SK-N-SH treated with all-trans-retinoic acid at 6 μM for 48 hours (cell line): ENCODE results near the gene TSC22D1.
"Not testable (repeated sequence)": the region's sequence is repeated elsewhere in the genome, so short reads cannot be mapped to it uniquely, and the experiment has no call there.

Experiments
- ATAC-seq: fragments of 200-7000 bp; cut with Tn5 transposase; 3 replicates; pipeline ENCODE4 v1.9.1; 2020; ENCODE audit warnings: mild to moderate bottlenecking, moderate library complexity
- ARNTL ChIP-seq: fragments of 450-650 bp; formaldehyde crosslinking; IDR thresholded peaks from 2 replicates; pipeline ENCODE4 v1.5.0; 2020; ENCODE audit warnings: low read depth, mild to moderate bottlenecking, moderate library complexity, borderline replicate concordance
- BACH2 ChIP-seq: fragments of 250-450 bp; sonication (Bioruptor Pico); IDR thresholded peaks from 2 replicates; pipeline ENCODE4 v1.9.0; 2021; ENCODE audit warnings: mild to moderate bottlenecking, borderline replicate concordance
- CREB5 ChIP-seq: fragments of 250-450 bp; sonication (Bioruptor Pico); IDR thresholded peaks from 2 replicates; pipeline ENCODE4 v1.5.1; 2020; ENCODE audit warnings: low read depth, mild to moderate bottlenecking, moderate library complexity
- CSRNP3 ChIP-seq: fragments of 250-450 bp; sonication (Bioruptor Pico); IDR thresholded peaks from 2 replicates; pipeline ENCODE4 v1.5.1; 2021; ENCODE audit warnings: mild to moderate bottlenecking, moderate library complexity
- ESRRG ChIP-seq: fragments of 250-450 bp; sonication (Bioruptor Pico); IDR thresholded peaks from 2 replicates; pipeline ENCODE4 v1.6.1; 2021; ENCODE audit warnings: mild to moderate bottlenecking
- GLIS3 ChIP-seq: fragments of 250-450 bp; sonication (Bioruptor Pico); IDR thresholded peaks from 2 replicates; pipeline ENCODE4 v1.5.0; 2020; ENCODE audit warnings: mild to moderate bottlenecking, moderate library complexity
- ISL1 ChIP-seq: fragments of 250-450 bp; sonication (Bioruptor Pico); IDR thresholded peaks from 2 replicates; pipeline ENCODE4 v2.1.2; 2022; ENCODE audit warnings: mild to moderate bottlenecking, moderate library complexity
- OSR1 ChIP-seq: fragments of 250-450 bp; sonication (Bioruptor Pico); IDR thresholded peaks from 2 replicates; pipeline ENCODE4 v1.8.0; 2022; ENCODE audit warnings: moderate library complexity, mild to moderate bottlenecking, inconsistent platforms
- PATZ1 ChIP-seq: fragments of 250-450 bp; sonication (Bioruptor Pico); IDR thresholded peaks from 2 replicates; pipeline ENCODE4 v1.8.0; 2020; ENCODE audit warnings: mild to moderate bottlenecking, moderate library complexity, borderline replicate concordance
- PPARA ChIP-seq: fragments of 250-450 bp; sonication (Bioruptor Pico); IDR thresholded peaks from 2 replicates; pipeline ENCODE4 v1.5.0; 2020; ENCODE audit warnings: mild to moderate bottlenecking, borderline replicate concordance
- RARB ChIP-seq: fragments of 250-450 bp; sonication (Bioruptor Pico); IDR thresholded peaks from 2 replicates; pipeline ENCODE4 v1.8.0; 2021; ENCODE audit warnings: mild to moderate bottlenecking, moderate library complexity
- SNAI2 ChIP-seq: fragments of 250-450 bp; sonication (Bioruptor Pico); IDR thresholded peaks from 2 replicates; pipeline ENCODE4 v1.5.0; 2020; ENCODE audit warnings: mild to moderate bottlenecking, moderate library complexity
- TCF4 ChIP-seq: fragments of 250-450 bp; sonication (Bioruptor Pico); IDR thresholded peaks from 2 replicates; pipeline ENCODE4 v1.8.0; 2021; ENCODE audit warnings: mild to moderate bottlenecking, moderate library complexity, borderline replicate concordance
- TOX ChIP-seq: fragments of 250-450 bp; sonication (Bioruptor Pico); IDR thresholded peaks from 2 replicates; pipeline ENCODE4 v1.8.0; 2021; ENCODE audit warnings: mild to moderate bottlenecking, moderate library complexity, borderline replicate concordance
- TSHZ2 ChIP-seq: fragments of 250-450 bp; sonication (Bioruptor Pico); IDR thresholded peaks from 2 replicates; pipeline ENCODE4 v1.5.0; 2020; ENCODE audit warnings: mild to moderate bottlenecking, moderate library complexity
- ZC3H10 ChIP-seq: fragments of 250-450 bp; sonication (Bioruptor Pico); IDR thresholded peaks from 2 replicates; pipeline ENCODE4 v1.5.1; 2021; ENCODE audit warnings: mild to moderate bottlenecking, moderate library complexity
- ZFP3 ChIP-seq: fragments of 250-450 bp; sonication (Bioruptor Pico); IDR thresholded peaks from 2 replicates; pipeline ENCODE4 v1.5.0; 2020; ENCODE audit warnings: mild to moderate bottlenecking, moderate library complexity
- ZNF565 ChIP-seq: fragments of 450-650 bp; formaldehyde crosslinking; conservative IDR thresholded peaks from 2 replicates; pipeline ENCODE4 v1.5.0; 2020; ENCODE audit warnings: low read depth, mild to moderate bottlenecking, moderate library complexity
- ZNF70 ChIP-seq: fragments of 450-650 bp; formaldehyde crosslinking; IDR thresholded peaks from 2 replicates; pipeline ENCODE4 v1.5.0; 2020; ENCODE audit warnings: mild to moderate bottlenecking, moderate library complexity
- ZNF8 ChIP-seq: fragments of 450-650 bp; formaldehyde crosslinking; IDR thresholded peaks from 2 replicates; pipeline ENCODE4 v1.5.0; 2020; ENCODE audit warnings: mild to moderate bottlenecking, moderate library complexity
- TF ChIP-seq, protein P1 (sequence below): fragments of 250-450 bp; sonication (Bioruptor Pico); IDR thresholded peaks from 2 replicates; pipeline ENCODE4 v1.8.0; 2021; ENCODE audit warnings: low read depth, mild to moderate bottlenecking, moderate library complexity, borderline replicate concordance

Gene TSC22D1

DNA sequence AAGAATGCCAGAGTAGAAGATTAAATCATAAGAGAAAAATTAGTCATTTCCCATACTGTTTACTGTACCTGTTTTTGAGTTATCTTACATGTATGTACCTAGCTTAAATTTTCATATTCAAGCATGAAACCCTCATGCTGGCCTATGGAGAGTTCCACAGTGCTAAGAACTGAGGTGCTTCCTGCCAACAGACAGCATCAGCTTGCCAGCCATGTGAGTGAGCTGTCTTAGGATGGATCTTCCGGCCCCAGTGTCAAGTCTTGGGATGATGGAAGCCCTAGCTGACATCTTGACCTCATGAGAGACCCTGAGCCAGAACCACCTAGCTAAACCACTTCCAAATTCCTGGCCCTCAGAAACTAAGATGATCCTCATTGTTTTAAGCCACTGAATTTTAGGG, 112.4 kb downstream of the TSC22D1 start (continued):
- TF ChIP-seq ZNF8 (CRISPR knock-in tag) = no peak
- no peak for TF ChIP-seq BACH2 (CRISPR knock-in tag)
- TF ChIP-seq GLIS3 (CRISPR knock-in tag) = no peak
- TF ChIP-seq ZFP3 (CRISPR knock-in tag) = no peak
- TF ChIP-seq, protein P1, sequence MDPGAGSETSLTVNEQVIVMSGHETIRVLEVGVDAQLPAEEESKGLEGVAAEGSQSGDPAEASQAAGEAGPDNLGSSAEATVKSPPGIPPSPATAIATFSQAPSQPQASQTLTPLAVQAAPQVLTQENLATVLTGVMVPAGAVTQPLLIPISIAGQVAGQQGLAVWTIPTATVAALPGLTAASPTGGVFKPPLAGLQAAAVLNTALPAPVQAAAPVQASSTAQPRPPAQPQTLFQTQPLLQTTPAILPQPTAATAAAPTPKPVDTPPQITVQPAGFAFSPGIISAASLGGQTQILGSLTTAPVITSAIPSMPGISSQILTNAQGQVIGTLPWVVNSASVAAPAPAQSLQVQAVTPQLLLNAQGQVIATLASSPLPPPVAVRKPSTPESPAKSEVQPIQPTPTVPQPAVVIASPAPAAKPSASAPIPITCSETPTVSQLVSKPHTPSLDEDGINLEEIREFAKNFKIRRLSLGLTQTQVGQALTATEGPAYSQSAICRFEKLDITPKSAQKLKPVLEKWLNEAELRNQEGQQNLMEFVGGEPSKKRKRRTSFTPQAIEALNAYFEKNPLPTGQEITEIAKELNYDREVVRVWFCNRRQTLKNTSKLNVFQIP (CRISPR knock-in tag) = no peak

DNA sequence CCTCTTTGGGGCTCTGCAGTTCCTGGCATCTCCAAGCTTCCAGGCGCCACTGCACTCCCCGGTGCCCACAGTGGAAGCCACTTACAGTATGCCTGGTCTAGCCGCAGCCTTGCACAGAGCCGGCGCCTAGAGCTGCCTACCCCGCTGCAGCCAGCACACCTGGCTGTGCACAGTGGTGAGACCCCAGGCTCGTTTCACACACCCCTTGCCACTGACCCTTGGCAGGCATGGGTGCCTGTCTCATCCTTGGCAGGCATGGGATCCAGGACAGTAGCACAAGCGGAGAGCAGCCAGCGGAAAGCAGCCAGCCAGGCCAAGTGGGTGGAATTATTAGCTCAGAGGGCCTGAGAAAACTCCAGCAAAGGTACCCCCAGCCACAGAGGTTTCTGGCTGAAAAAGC, 116.5 kb downstream of the TSC22D1 start:
- TF ChIP-seq TCF4 = no peak
- no peak for TF ChIP-seq ZNF70 (CRISPR knock-in tag)
- ATAC-seq = no peak

GRCh38 chr13:44458313-44458975, 117.7 kb downstream of the TSC22D1 start:
- TF ChIP-seq ZNF565 (CRISPR knock-in tag) (no peak), ZC3H10 (CRISPR knock-in tag) (no peak), ARNTL (CRISPR knock-in tag) (no peak), PPARA (CRISPR knock-in tag) (no peak), OSR1 (CRISPR knock-in tag) (no peak), ZFP3 (CRISPR knock-in tag) (no peak), CSRNP3 (CRISPR knock-in tag) (no peak), ESRRG (CRISPR knock-in tag) (no peak), ISL1 (CRISPR knock-in tag) (no peak), CREB5 (CRISPR knock-in tag) (no peak), BACH2 (CRISPR knock-in tag) (no peak), ZNF70 (CRISPR knock-in tag) (no peak), TOX (CRISPR knock-in tag) (no peak), PATZ1 (CRISPR knock-in tag) (no peak), GLIS3 (CRISPR knock-in tag) (no peak), SNAI2 (no peak), TSHZ2 (CRISPR knock-in tag) (no peak), RARB (CRISPR knock-in tag) (no peak), ZNF8 (CRISPR knock-in tag) (no peak)
- TF ChIP-seq, protein P1 (CRISPR knock-in tag) = no peak
- no peak; the same call in 2 of the 3 replicates for ATAC-seq

GRCh38 chr13:44456212-44456611, 119.9 kb downstream of the TSC22D1 start:
- not testable (repeated sequence) for ATAC-seq
